SKM-1 (cell line): ENCODE results near the gene LUZP2.

Experiments used
- DNase-seq: peaks from one replicate; lab custom pipeline; 2025; ENCODE audit not compliant: unreplicated experiment; lab: John Stamatoyannopoulos, UW

Gene LUZP2

GRCh38 chr11:24496736-24497725, at the start of gene LUZP2:
Gene LUZP2, plus strand, starts transcription at chr11:24497053.
- DNase-seq: no peak

DNA sequence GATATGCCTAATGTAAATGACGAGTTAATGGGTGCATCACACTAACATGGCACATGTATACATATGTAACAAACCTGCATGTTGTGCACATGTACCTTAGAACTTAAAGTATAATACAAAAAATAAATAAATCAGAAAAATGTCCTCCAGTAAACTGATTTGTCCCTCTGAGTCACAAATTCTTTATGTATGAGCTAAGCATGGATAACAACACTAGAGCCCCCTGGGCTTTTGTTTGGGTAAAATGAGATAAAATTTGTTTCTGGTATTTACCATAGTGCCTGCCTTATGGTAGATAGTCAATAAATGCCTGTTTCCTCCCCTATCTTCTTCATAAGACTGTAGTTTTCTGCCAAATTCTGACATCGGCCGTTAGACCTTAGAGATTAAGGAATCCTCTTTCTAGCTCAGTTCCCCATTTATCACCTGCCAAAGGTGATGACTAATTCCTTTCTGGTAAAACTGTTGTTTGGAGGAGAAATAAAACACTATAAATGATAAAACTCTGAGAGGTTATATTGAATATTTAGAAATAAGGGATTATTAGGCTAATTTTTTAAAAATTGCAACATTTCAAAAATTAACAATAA, 43.6 kb upstream of the LUZP2 start:
- no peak for DNase-seq

- no peak for DNase-seq
These were observed 38.9 kb upstream of the LUZP2 start for GRCh38 chr11:24457985-24458384.

DNA sequence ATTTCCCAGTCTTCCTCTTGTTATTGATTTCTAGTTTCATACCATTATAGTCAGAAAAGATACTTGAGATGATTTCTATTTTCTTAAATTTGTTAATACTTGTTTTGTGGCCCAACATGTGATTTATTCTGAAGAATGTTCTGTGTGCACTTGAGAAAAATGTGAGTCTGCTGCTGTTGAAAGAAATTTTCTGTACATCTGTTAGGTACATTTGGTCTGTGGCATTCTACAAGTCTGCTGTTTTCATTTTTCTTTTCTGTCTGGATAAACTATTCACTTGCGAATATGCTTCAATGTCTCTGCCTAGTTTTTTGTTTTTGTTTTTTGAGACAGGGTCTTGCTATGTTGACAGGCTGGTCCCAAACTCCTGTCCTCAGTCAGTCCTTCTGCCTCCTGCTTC, 26.4 kb upstream of the LUZP2 start:
- no peak for DNase-seq

DNA sequence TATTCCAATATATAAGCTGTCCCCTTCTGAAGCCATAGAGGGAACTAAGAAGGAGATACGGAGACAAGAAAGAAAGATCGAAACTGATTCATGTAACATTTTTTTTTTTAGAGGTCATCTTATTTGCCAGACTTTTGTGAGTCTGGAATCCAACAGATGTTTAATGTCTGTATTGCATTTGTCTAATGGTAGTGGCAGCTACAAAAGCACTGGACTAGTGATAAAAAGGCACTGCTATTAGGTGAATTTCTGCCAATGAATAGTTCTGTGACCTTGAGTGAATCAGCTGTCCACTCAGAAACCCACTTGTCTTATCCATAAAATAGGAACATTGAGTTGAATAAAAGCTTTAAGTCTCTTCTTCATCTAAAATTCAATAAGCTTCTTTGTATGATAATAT, 25.8 kb upstream of the LUZP2 start:
- no peak for DNase-seq

GRCh38 chr11:24478718-24479117, 18.1 kb upstream of the LUZP2 start:
- DNase-seq: no peak

GRCh38 chr11:24489477-24489876, 7.4 kb upstream of the LUZP2 start:
- DNase-seq: no peak

GRCh38 chr11:24496386-24496735, 492 bp upstream of the LUZP2 start:
- DNase-seq: no peak

DNA sequence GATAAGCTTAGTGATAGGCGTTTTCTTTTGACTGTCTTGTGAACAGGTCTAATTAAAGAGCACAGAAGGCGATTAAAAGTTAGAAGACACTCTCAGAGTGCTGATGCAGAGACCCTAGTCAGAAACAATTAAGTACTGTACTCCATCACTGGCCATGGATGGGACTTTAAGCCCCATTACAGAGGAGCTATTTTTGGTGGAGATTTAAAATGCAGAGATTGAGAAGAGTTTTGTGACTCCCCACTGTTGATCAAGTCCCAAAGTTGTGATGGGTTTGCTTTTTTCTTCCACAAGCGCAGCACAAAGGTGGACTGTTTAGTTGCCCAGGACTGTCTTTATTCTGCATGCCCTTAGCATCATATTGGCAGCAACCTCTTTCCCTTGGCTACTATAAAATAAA, 978 bp downstream of the LUZP2 start:
- DNase-seq: no peak

DNA sequence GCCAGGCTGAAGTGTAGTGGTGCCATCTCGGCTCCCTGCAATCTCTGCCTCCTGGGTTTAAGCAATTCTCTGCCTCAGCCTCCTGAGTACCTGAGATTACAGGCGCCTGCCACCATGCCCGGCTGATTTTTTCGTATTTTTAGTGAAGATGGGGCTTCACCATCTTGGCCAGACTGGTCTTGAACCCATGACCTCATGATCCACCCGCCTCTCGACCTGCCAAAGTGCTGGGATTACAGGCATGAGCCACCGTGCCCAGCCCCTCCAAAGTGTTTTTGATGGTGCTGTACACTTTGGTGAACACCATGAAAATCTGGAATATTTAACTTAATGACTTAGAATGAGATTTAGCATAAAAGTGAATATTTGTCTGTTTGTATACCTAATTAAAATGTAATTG, 5.6 kb downstream of the LUZP2 start:
- no peak for DNase-seq

DNA sequence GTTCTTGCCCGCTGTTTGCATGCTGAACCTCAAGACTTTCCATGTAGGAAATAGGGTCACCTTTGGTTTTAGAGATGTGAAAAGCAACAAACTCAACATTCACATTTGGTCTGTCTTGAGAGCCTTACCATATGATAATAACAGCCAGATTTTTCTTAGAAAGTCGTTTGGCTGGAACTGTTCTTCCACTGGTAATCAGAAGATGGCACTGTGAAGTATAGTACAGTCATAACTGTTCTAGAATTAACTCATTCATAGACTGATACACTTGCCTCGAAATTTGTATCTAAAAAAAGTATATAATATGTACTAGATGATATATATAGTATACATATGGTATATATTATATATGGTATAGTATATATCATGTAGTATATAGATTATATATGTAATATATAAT, 12.3 kb downstream of the LUZP2 start:
- DNase-seq: no peak

DNA sequence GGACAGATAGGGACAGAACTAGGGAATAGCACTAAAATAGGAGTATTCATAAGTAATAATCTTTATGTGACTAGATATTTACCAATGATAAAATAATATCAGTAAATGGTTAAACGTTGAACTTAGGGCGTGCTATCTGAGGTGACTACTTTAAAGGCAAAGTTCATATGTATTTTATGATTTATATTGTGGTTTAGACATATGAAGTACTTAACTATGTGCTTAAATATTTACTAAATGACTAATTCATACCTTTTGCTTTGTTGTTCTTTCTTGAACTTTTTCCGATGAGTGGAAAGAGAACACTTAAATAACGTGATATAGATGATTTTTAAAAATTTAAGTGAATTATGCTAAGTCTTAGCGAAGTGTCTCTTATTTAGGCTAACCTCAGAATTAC, 14.7 kb downstream of the LUZP2 start:
- DNase-seq: no peak

GRCh38 chr11:24513479-24514218, 16.8 kb downstream of the LUZP2 start:
- no peak for DNase-seq

DNA sequence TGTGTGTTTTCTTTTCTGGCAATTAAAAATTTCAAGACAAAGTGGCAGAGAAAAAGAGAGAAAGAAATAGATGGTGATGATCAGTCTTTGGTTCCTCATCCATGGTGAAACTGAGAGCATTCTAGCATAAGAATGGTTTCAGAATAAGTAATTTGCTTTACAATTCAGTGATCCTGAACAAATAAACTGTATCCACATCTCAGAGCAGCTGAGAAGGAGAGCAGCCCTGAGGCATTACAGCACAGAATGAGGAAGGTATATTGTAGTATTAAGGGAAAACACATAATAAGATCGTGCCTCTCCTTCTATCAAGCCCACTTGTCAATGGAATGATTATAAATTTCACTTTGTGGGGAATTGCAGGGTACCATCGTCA, 17.4 kb downstream of the LUZP2 start:
- no peak for DNase-seq

DNA sequence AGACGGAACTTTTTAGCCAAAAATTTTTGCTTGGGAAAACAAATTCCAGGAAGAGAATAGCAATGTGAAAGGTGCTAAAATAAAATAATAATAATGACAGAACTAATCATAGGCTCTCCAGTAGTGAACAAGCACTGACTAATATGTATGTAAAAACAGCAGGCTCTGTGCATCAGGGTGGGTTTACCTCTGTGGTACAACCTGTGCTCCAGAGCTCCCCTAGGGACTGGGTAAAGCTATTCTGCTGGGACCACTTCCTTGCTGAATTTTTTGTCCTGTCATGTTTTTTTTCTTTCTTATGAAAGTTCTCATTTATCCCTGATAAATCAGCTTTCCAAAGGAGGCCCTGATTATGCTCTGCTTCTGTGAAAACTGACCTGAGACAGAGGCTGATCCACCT, 18.8 kb downstream of the LUZP2 start:
- no peak for DNase-seq

- DNase-seq: no peak
These were observed 19.8 kb downstream of the LUZP2 start for GRCh38 chr11:24516638-24517037.

DNA sequence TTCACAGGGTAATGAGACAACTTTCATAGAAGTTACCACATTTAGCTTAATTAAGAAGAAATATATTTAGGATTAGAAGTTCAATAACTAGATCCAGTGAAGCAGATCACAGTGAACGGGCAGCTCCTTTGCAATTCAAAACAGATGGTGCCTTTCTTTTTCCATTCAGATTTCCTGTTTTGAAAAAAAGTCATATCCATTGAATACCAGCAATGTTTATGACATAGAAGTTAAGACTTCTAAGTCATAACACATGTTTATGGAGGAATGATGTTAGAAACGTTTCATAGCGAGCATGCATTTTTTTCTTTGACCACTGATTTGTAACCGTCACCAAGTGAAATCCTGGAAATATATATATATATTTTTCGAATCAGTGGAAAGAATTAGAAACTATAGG, 24.7 kb downstream of the LUZP2 start:
- DNase-seq: no peak

GRCh38 chr11:24524156-24524555, 27.3 kb downstream of the LUZP2 start:
- DNase-seq: no peak

GRCh38 chr11:24531528-24531927, 34.7 kb downstream of the LUZP2 start:
- no peak for DNase-seq

- no peak for DNase-seq
These were observed 46.9 kb downstream of the LUZP2 start for GRCh38 chr11:24543771-24544170.

DNA sequence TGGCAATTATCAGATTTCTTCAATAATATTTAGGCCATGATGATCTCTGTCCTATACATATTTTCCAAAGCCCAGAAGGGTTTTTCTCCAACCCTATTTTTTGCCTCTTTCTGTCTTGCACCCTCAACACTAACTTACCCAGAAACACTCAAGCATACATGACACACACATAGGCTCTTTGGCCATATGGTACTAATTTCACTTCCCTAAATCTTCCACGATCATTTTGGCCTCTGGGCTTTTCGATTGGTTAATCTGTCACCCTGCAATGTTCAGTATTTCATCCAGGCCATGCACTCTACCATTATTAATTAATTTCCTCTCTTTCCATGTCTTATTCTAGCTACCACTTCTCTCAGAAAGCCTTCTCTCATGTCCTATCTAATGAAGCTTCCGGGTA, 59.8 kb downstream of the LUZP2 start:
- DNase-seq: no peak

GRCh38 chr11:24559315-24559714, 62.5 kb downstream of the LUZP2 start:
- DNase-seq: no peak
